GM12873 (cell line): ENCODE data around the gene LYSMD3.

ENCODE experiments used
- CTCF ChIP-seq: IDR thresholded peaks from 2 replicates; pipeline ENCODE4 v1.5.1; 2012; ENCODE audit warnings: low read depth, mild to moderate bottlenecking, moderate library complexity, low read length, control low read depth; ENCODE audit not compliant: insufficient read depth; ENCODE audit errors: missing control alignments

LYSMD3 gene

GRCh38 chr5:90562341-90562740 lies 33.0 kb upstream of the LYSMD3 start:
- no peak for TF ChIP-seq CTCF

- TF ChIP-seq CTCF = no peak
These were observed 32.4 kb upstream of the LYSMD3 start for GRCh38 chr5:90561766-90562165.

GRCh38 chr5:90560771-90561170 lies 31.4 kb upstream of the LYSMD3 start:
- no peak for TF ChIP-seq CTCF

- no peak for TF ChIP-seq CTCF
These were observed 29.2 kb upstream of the LYSMD3 start, which contains the start of gene ADGRV1 for GRCh38 chr5:90558344-90559192. TSS of gene ADGRV1 (plus strand) at chr5:90558797. CDS start at chr5:90558896, 99 bp downstream.

GRCh38 chr5:90557871-90558270 lies 28.5 kb upstream of the LYSMD3 start:
- no peak for TF ChIP-seq CTCF

GRCh38 chr5:90557391-90557790 lies 28.0 kb upstream of the LYSMD3 start:
- TF ChIP-seq CTCF = no peak

GRCh38 chr5:90555666-90556065 lies 26.3 kb upstream of the LYSMD3 start:
- TF ChIP-seq CTCF = no peak
